ENCODE measurements around the gene PRSS58. TPM values are rescaled to one million over a fixed set of nuclear protein-coding genes. Genes with fewer than 3 reads are reported as not detected.

Gene PRSS58
- total and polyA plus RNA-seq, 2 donors (not counting 1 experiment from before 2014, with no cell fraction given), result not detected

DNA sequence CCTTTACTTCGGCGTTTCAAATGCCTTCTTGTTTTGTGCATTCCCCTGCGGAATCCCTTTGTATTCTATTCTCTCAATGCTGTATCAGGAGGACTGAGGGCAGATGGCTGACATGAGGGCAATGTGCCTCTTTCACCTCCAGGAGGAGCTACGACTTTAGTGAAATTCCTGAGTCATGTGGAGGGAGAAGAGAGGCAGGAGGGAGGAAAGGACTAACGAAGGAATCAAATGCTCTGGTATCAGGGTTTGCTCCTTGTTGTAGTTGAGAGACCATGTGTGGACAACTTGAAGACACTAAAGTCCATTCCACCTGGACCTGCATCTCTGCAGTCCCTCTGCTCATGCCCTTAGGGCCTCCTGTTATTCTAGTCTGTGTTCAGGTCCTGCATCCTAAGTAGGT is 40.2 kb upstream of the PRSS58 start:
- peaks cover 11% of the 10 kb centered on the region for H3K27me3 Mint-ChIP-seq
- no peak overlapping the region for H2AFZ ChIP-seq (ENCODE audit: insufficient read depth, low read depth, low read length, poor library complexity, severe bottlenecking)

DNA sequence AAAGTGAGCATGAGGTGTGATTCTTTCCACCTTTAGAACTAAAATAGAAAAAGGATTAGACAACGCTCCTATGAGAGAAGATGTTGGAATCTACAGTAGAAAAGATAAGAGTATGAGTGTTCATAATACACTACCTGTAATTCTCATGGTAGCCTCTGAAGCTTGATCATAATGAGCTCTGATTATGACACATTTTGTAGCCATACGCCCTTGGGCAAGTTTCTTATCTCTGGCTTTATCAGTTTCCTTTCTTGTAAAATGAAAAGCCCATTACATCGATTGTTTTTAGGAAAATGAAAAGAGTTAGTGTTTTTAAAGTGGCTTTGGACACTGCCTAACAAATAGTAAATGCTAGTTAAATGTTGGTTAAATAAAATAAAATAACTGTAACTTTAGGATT is 22.4 kb upstream of the PRSS58 start:
- TF ChIP-seq, protein P1, sequence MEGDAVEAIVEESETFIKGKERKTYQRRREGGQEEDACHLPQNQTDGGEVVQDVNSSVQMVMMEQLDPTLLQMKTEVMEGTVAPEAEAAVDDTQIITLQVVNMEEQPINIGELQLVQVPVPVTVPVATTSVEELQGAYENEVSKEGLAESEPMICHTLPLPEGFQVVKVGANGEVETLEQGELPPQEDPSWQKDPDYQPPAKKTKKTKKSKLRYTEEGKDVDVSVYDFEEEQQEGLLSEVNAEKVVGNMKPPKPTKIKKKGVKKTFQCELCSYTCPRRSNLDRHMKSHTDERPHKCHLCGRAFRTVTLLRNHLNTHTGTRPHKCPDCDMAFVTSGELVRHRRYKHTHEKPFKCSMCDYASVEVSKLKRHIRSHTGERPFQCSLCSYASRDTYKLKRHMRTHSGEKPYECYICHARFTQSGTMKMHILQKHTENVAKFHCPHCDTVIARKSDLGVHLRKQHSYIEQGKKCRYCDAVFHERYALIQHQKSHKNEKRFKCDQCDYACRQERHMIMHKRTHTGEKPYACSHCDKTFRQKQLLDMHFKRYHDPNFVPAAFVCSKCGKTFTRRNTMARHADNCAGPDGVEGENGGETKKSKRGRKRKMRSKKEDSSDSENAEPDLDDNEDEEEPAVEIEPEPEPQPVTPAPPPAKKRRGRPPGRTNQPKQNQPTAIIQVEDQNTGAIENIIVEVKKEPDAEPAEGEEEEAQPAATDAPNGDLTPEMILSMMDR (IDR thresholded peaks at IDR 0.05), result no peak
- no peak for TF ChIP-seq EZH2 (IDR thresholded peaks at IDR 0.05; ENCODE audit: borderline replicate concordance, insufficient read depth, low read depth, low read length, poor library complexity, severe bottlenecking)
- POLR2A ChIA-PET, result no interaction called here
- H3K27ac ChIP-seq (ENCODE audit: low read length in 2 of 2), result no peak overlapping the region
- Mint-ChIP-seq H3K9me3 (ENCODE audit: insufficient read depth) (peaks cover 12% of the 10 kb centered on the region), H3K4me3 (no peak overlapping the region), H3K4me1 (no peaks in the 10 kb centered on the region), H3K27ac (no peak overlapping the region), H3K27me3 (peaks cover 7% of the 10 kb centered on the region)
- no peak overlapping the region for H3K4me2 ChIP-seq (replicated peaks; ENCODE audit: low read depth, low read length, poor library complexity, severe bottlenecking)
- WGBS (ENCODE audit: insufficient coverage), result no CpG with 5 or more reads among the region's 3 CpGs
- H3K36me3 ChIP-seq (replicated peaks in 1 of 2; ENCODE audit: control extremely low read depth in 1 of 2, control insufficient read depth in 1 of 2, extremely low read depth in 1 of 2, insufficient read depth in 2 of 2, low read length in 1 of 2), result no peaks in the 10 kb centered on the region
- intact Hi-C loops (cut with micrococcal nuclease), result no loop called here
- no peaks in the 10 kb centered on the region for H3K4me1 ChIP-seq (ENCODE audit: control insufficient read depth in 2 of 2, insufficient read depth in 2 of 2, low read length in 2 of 2)
- no peak overlapping the region for H2AFZ ChIP-seq (ENCODE audit: insufficient read depth, low read depth, low read length, poor library complexity, severe bottlenecking)
- H3K79me2 ChIP-seq (ENCODE audit: control insufficient read depth, insufficient read depth, low read length), result no peaks in the 10 kb centered on the region
- CTCF ChIA-PET, result no interaction called here
- H3K9ac ChIP-seq (ENCODE audit: low read length), result no peak overlapping the region
- no peak overlapping the region for H3K4me3 ChIP-seq (ENCODE audit: control extremely low read depth in 1 of 5, extremely low read depth in 1 of 5, insufficient read depth in 1 of 5, low read depth in 2 of 5, low read length in 4 of 5)
- no peaks in the 10 kb centered on the region for H4K20me1 ChIP-seq (ENCODE audit: control insufficient read depth, insufficient read depth, low read length, poor library complexity, severe bottlenecking)
- ATAC-seq (ENCODE audit: low read depth) (no peak), DNase-seq (no peak)
- H3K27me3 ChIP-seq (replicated peaks in 1 of 4; ENCODE audit: control extremely low read depth in 1 of 4, control insufficient read depth in 3 of 4, insufficient read depth in 4 of 4, low read length in 3 of 4), result no peaks in the 10 kb centered on the region
- no peaks in the 10 kb centered on the region for H3K9me3 ChIP-seq (ENCODE audit: control extremely low read depth in 1 of 3, control insufficient read depth in 2 of 3, insufficient read depth in 1 of 3, low read length in 2 of 3)

More for the DNA sequence above, 40.2 kb upstream of the PRSS58 start:
- Histone ChIP-seq H3K79me2 (ENCODE audit: control insufficient read depth, insufficient read depth, low read length) (no peaks in the 10 kb centered on the region), H3K9ac (ENCODE audit: low read length) (no peak overlapping the region), H3K36me3 (replicated peaks in 1 of 2; ENCODE audit: control extremely low read depth in 1 of 2, control insufficient read depth in 1 of 2, extremely low read depth in 1 of 2, insufficient read depth in 2 of 2, low read length in 1 of 2) (no peaks in the 10 kb centered on the region), H3K27me3 (replicated peaks in 1 of 4; ENCODE audit: control extremely low read depth in 1 of 4, control insufficient read depth in 3 of 4, insufficient read depth in 4 of 4, low read length in 3 of 4) (peaks cover 0 to 3% (median 0%) of the 10 kb centered on the region in 4 experiments), H3K4me1 (ENCODE audit: control insufficient read depth in 2 of 2, insufficient read depth in 2 of 2, low read length in 2 of 2) (peaks cover 0 to 3% of the 10 kb centered on the region in 2 donors), H3K4me3 (ENCODE audit: control extremely low read depth in 1 of 5, extremely low read depth in 1 of 5, insufficient read depth in 1 of 5, low read depth in 2 of 5, low read length in 4 of 5) (no peak overlapping the region), H3K27ac (ENCODE audit: low read length in 2 of 2) (no peak overlapping the region), H3K4me2 (replicated peaks; ENCODE audit: low read depth, low read length, poor library complexity, severe bottlenecking) (no peak overlapping the region), H3K9me3 (ENCODE audit: control extremely low read depth in 1 of 3, control insufficient read depth in 2 of 3, insufficient read depth in 1 of 3, low read length in 2 of 3) (no peaks in the 10 kb centered on the region), H4K20me1 (ENCODE audit: control insufficient read depth, insufficient read depth, low read length, poor library complexity, severe bottlenecking) (no peaks in the 10 kb centered on the region)
- Mint-ChIP-seq H3K4me3 (no peak overlapping the region), H3K9me3 (ENCODE audit: insufficient read depth) (peaks cover 2% of the 10 kb centered on the region), H3K4me1 (peaks cover 2% of the 10 kb centered on the region), H3K27ac (no peak overlapping the region)
- intact Hi-C loops (cut with micrococcal nuclease), result no loop called here
- TF ChIP-seq EZH2 (IDR thresholded peaks at IDR 0.05; ENCODE audit: borderline replicate concordance, insufficient read depth, low read depth, low read length, poor library complexity, severe bottlenecking), result no peak
- TF ChIP-seq, protein P1 (IDR thresholded peaks at IDR 0.05), result no peak
- CTCF ChIA-PET, result no interaction called here
- DNase-seq, result no peak
- POLR2A ChIA-PET, result no interaction called here
- no peak for ATAC-seq (ENCODE audit: low read depth)
- WGBS (ENCODE audit: insufficient coverage), result 40% methylated on average over 2 of the region's 5 CpGs

All from B cell (primary cell).